Left ventricle myocardium inferior (tissue), 1 donor: ENCODE measurements around the gene VPS45. TPM values are rescaled to one million over a fixed set of nuclear protein-coding genes. Genes with fewer than 3 reads are reported as not detected.
"Not testable (repeated sequence)": the region's sequence is repeated elsewhere in the genome, so short reads cannot be mapped to it uniquely, and the experiment has no call there.

Experiments used
- DNase-seq: peaks from one replicate; pipeline ENCODE4 v3.0.0-alpha.2; 2020
- H3K27ac ChIP-seq: fragments of 200-600 bp; replicated peaks from 2 replicates; pipeline ENCODE4 v1.8.0; 2021
- H3K27me3 ChIP-seq: fragments of 200-600 bp; 2 replicates; pipeline ENCODE4 v1.8.0; 2021; ENCODE audit warnings: low read depth
- H3K36me3 ChIP-seq: fragments of 200-600 bp; 2 replicates; pipeline ENCODE4 v1.8.0; 2021
- H3K4me1 ChIP-seq: fragments of 200-600 bp; 2 replicates; pipeline ENCODE4 v1.8.0; 2021
- H3K4me3 ChIP-seq: fragments of 200-600 bp; 2 replicates; pipeline ENCODE4 v1.8.0; 2021; ENCODE audit warnings: mild to moderate bottlenecking, moderate library complexity
- H3K9me3 ChIP-seq: fragments of 200-600 bp; replicated peaks from 2 replicates; pipeline ENCODE4 v1.8.0; 2021
- CTCF ChIP-seq: fragments of 200-600 bp; IDR thresholded peaks from 2 replicates; pipeline ENCODE4 v1.8.0; 2021; ENCODE audit warnings: antibody characterized with exemption, mild to moderate bottlenecking, borderline replicate concordance
- intact Hi-C: fragments of 100-400 bp; cut with micrococcal nuclease; formaldehyde crosslinking; loops from one replicate; pipeline ENCODE4 v1.11.0; 2022
- total RNA-seq: library from RNA; stranded (reverse); fragmentation: NEBNext Ultra II Directional; extraction: Animal tissue kit (Norgen Biotek cat#: 25700); gene quantifications from one replicate; pipeline ENCODE4 v1.2.1, GENCODE V29; 2021
- donor health status: DM: no; HTN: yes; CAD: no; lungs with severe emphysema.

VPS45 gene
- total RNA-seq, 1 donor from 2014 or later, result 54.4 TPM

DNA sequence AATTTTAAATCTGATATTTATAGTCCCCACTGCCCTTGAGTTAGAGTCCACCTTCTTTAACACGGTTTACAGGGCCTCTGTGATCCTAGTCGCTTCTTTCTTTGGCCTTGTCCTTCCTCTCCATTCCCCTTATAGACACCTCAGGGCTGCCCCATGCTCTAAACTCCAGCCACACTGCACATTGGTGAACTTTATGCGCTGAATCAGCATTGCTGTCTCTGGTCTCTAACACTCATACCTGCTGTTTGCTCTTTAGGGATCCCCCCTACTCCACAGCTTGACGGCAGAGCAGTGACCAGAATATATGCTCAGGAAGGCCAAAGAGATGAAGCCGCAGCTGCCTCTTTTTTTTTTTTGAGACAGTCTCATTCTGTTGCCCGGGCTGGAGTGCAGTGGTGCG lies 112.3 kb downstream of the VPS45 start:
- Histone ChIP-seq H3K27ac (no peak overlapping the region), H3K4me1 (no peaks in the 10 kb centered on the region), H3K27me3 (no peaks in the 10 kb centered on the region), H3K36me3 (no peaks in the 10 kb centered on the region), H3K9me3 (no peaks in the 10 kb centered on the region), H3K4me3 (no peak overlapping the region)
- DNase-seq, result no peak
- TF ChIP-seq CTCF, result no peak
- intact Hi-C loops, result no loop called here

- no peaks in the 10 kb centered on the region for H3K4me1 ChIP-seq
- no peak for DNase-seq
Measured at GRCh38 chr1:150180474-150180873, 112.9 kb downstream of the VPS45 start.

DNA sequence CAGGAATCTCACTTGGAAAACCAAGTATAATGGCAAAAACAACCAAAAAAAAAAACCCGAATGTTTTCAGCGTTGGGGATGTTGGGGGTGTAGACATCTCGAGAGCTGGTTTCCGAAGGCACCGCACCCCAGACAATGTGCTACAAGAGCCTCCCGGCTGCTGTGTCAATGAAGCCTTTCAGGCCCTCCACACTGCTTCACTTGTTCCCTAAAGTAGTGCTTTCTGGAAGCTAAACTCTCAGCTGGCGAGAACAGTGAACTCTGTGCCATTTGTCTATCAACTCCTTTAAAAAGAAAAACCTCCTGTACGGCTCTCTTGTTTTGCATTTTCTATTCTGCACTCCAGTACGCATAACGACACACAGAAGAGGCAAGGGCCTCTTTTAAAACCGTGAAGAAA lies 114.7 kb downstream of the VPS45 start:
- Histone ChIP-seq H3K4me1 (peaks cover 9% of the 10 kb centered on the region), H3K27me3 (no peaks in the 10 kb centered on the region), H3K4me3 (no peak overlapping the region), H3K9me3 (no peaks in the 10 kb centered on the region), H3K36me3 (no peaks in the 10 kb centered on the region), H3K27ac (no peak overlapping the region)
- DNase-seq, result no peak
- intact Hi-C loops, result no loop called here
- no peak for TF ChIP-seq CTCF

More at GRCh38 chr1:150180474-150180873, 112.9 kb downstream of the VPS45 start:
- Histone ChIP-seq H3K9me3 (no peaks in the 10 kb centered on the region), H3K4me3 (no peak overlapping the region), H3K27ac (no peak overlapping the region), H3K27me3 (no peaks in the 10 kb centered on the region), H3K36me3 (no peaks in the 10 kb centered on the region)
- intact Hi-C loops, result no loop called here
- TF ChIP-seq CTCF, result no peak

DNA sequence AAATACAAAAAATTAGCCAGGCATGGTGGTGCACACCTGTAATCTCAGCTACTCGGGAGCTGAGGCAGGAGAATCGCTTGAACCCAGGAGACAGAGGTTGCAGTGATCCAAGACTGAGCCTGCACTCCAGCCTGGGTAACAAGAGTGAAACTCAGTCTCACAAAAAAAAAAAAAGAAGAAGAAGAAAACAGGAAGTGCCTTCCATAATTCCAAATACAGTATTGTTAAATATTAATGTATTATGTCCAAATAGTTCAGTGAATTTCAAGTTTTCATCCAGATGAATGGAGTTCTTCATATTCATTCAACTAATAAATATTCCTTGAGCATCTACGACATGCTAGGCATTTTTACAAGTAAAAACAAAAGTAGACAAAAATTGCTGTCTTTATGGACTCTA lies 115.5 kb downstream of the VPS45 start:
- Histone ChIP-seq H3K9me3 (no peaks in the 10 kb centered on the region), H3K27me3 (no peaks in the 10 kb centered on the region), H3K4me1 (peaks cover 14% of the 10 kb centered on the region), H3K27ac (no peak overlapping the region), H3K36me3 (no peaks in the 10 kb centered on the region), H3K4me3 (no peak overlapping the region)
- intact Hi-C loops, result no loop called here
- no peak for DNase-seq
- no peak for TF ChIP-seq CTCF

- Histone ChIP-seq H3K9me3 (no peaks in the 10 kb centered on the region), H3K36me3 (no peaks in the 10 kb centered on the region), H3K27ac (no peak overlapping the region), H3K27me3 (no peaks in the 10 kb centered on the region), H3K4me3 (no peak overlapping the region), H3K4me1 (peaks cover 14% of the 10 kb centered on the region)
- no peak for DNase-seq
- TF ChIP-seq CTCF, result no peak
- intact Hi-C loops, result no loop called here
Measured at GRCh38 chr1:150185481-150185880, 117.9 kb downstream of the VPS45 start.

DNA sequence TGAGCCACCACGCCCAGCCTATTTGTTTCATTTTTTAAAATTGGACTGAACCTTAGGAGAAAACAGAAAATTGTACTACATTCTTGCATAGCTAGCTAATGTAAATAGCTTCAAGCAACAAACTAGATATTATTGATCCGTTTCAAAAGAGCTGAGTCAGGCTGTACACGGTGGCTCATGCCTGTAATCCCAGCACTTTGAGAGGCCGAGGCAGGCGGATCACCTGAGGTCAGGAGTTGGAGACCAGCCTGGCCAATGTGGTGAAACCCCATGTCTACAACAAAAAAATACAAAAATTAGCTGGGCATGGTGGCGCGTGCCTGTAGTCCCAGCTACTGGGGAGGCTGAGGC lies 118.8 kb downstream of the VPS45 start:
- H3K4me1 ChIP-seq, result peaks cover 14% of the 10 kb centered on the region
- H3K27me3 ChIP-seq, H3K9me3 ChIP-seq, H3K4me3 ChIP-seq, DNase-seq, intact Hi-C loops, H3K36me3 ChIP-seq: not testable (repeated sequence)
- peak overlapping the region; percentile 45 for H3K27ac ChIP-seq
